Smooth muscle cell (in vitro differentiated cells): Measurements from ENCODE around the gene NLK. TPM values are rescaled to one million over a fixed set of nuclear protein-coding genes. Genes with fewer than 3 reads are reported as not detected.

ENCODE experiments used
- DNase-seq: peaks from one replicate; lab custom pipeline; 2025; ENCODE audit not compliant: unreplicated experiment; lab: John Stamatoyannopoulos, UW
- H2AFZ ChIP-seq: fragments of 200-600 bp; sonication (generic); 2 replicates; pipeline ENCODE4 v1.6.0; 2016; ENCODE audit warnings: antibody characterized with exemption, low read depth, mild to moderate bottlenecking
- H3F3A ChIP-seq: fragments of 200-600 bp; sonication (generic); 2 replicates; pipeline ENCODE4 v1.6.0; 2017; ENCODE audit warnings: antibody characterized with exemption, low read depth
- H3K27ac ChIP-seq: fragments of 200-600 bp; sonication (generic); 2 replicates; pipeline ENCODE4 v1.5.1; 2016; ENCODE audit warnings: low read depth, mild to moderate bottlenecking
- H3K27me3 ChIP-seq: fragments of 200-600 bp; sonication (generic); 2 replicates; pipeline ENCODE4 v1.6.1; 2016; ENCODE audit warnings: low read depth, mild to moderate bottlenecking
- H3K36me3 ChIP-seq: fragments of 200-600 bp; sonication (generic); 2 replicates; pipeline ENCODE4 v1.5.1; 2016; ENCODE audit warnings: low read depth
- H3K4me1 ChIP-seq: fragments of 200-600 bp; sonication (generic); 2 replicates; pipeline ENCODE4 v1.5.1; 2016; ENCODE audit warnings: low read depth
- H3K4me2 ChIP-seq: fragments of 200-600 bp; sonication (generic); 2 replicates; pipeline ENCODE4 v1.6.0; 2016; ENCODE audit warnings: mild to moderate bottlenecking
- H3K4me3 ChIP-seq: fragments of 200-600 bp; sonication (generic); 2 replicates; pipeline ENCODE4 v1.5.1; 2016; ENCODE audit warnings: mild to moderate bottlenecking
- H3K79me2 ChIP-seq: fragments of 200-600 bp; sonication (generic); 2 replicates; pipeline ENCODE4 v1.6.0; 2016; ENCODE audit warnings: low read depth, mild to moderate bottlenecking
- H3K9ac ChIP-seq: fragments of 200-600 bp; sonication (generic); 2 replicates; pipeline ENCODE4 v1.6.0; 2016; ENCODE audit warnings: low read depth
- H3K9me3 ChIP-seq: fragments of 200-600 bp; sonication (generic); replicated peaks from 2 replicates; pipeline ENCODE4 v1.5.1; 2016; ENCODE audit warnings: low read depth
- H4K20me1 ChIP-seq: fragments of 200-600 bp; sonication (generic); 2 replicates; pipeline ENCODE4 v1.6.0; 2016; ENCODE audit warnings: low read depth
- CTCF ChIP-seq: fragments of 200-600 bp; sonication (generic); IDR thresholded peaks from 2 replicates; pipeline ENCODE4 v1.5.1; 2017; ENCODE audit warnings: borderline replicate concordance, mild to moderate bottlenecking, antibody characterized with exemption; ENCODE audit not compliant: insufficient read depth, poor library complexity, severe bottlenecking
- WGBS: methylation state at CpG from one replicate; pipeline ENCODE4 v1.1.7; 2016; ENCODE audit warnings: low lambda C conversion rate; 5-methylcytosine and 5-hydroxymethylcytosine counted together
- polyA plus RNA-seq: library from polyadenylated mRNA; unstranded; fragments of >200 nt; fragmentation: Nextera tagmentation; extraction: Ambion mirVana; gene quantifications from 2 replicates; pipeline ENCODE4 v1.2.1, GENCODE V29; 2016
- total RNA-seq: library from RNA; depleted of rRNA; stranded (reverse); fragments of >200 nt; gene quantifications from 2 replicates; pipeline ENCODE4 v1.2.3, GENCODE V29; 2014

The NLK gene
- total and polyA plus RNA-seq, 2 experiments from 2014 or later, result 1.8 to 18.0 TPM

- H3K27ac ChIP-seq, result no peak overlapping the region
- 100% methylated on average over 2 of the region's 2 CpGs for WGBS
Measured at GRCh38 chr17:28199728-28200127, 157.3 kb downstream of the NLK start.

DNA sequence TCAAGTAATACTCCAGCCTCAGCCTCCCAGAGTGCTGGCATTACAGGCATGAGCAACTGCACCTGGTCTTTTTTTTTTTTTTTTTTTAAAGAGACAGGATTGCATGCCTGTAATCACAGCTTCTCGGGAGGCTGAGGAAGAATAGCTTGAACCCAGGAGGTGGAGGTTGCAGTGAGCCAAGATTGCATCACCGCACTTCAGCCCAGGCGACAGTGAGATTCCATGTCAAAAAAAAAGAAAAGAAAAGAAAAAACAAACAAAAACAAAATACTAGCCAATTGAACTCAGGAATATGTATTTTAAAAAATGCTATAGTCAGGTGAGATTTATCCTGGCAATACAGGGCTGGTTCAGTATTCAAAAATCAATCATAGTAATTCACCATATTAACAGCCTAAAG, 158.8 kb downstream of the NLK start:
- H4K20me1 ChIP-seq, result no peaks in the 10 kb centered on the region
- DNase-seq, result no peak
- H3K79me2 ChIP-seq, result no peaks in the 10 kb centered on the region
- 86% methylated on average over 3 of the region's 3 CpGs for WGBS
- H3K4me2 ChIP-seq, result no peak overlapping the region
- H2AFZ ChIP-seq, result no peak overlapping the region
- H3K9me3 ChIP-seq, result no peaks in the 10 kb centered on the region
- peaks cover 3% of the 10 kb centered on the region for H3K36me3 ChIP-seq
- H3K27me3 ChIP-seq, result no peaks in the 10 kb centered on the region
- no peak for TF ChIP-seq CTCF
- H3K27ac ChIP-seq, result no peak overlapping the region
- no peak overlapping the region for H3K4me3 ChIP-seq
- no peaks in the 10 kb centered on the region for H3K4me1 ChIP-seq
- H3K9ac ChIP-seq, result no peak overlapping the region
- H3F3A ChIP-seq, result no peaks in the 10 kb centered on the region

More at GRCh38 chr17:28199728-28200127, 157.3 kb downstream of the NLK start:
- Histone ChIP-seq H3K4me3 (no peak overlapping the region), H3K79me2 (no peaks in the 10 kb centered on the region), H3K4me1 (no peaks in the 10 kb centered on the region), H3K9me3 (no peaks in the 10 kb centered on the region), H3F3A (no peaks in the 10 kb centered on the region), H2AFZ (no peak overlapping the region), H3K27me3 (no peaks in the 10 kb centered on the region), H3K36me3 (peaks cover 3% of the 10 kb centered on the region), H4K20me1 (no peaks in the 10 kb centered on the region), H3K9ac (no peak overlapping the region), H3K4me2 (no peak overlapping the region)
- TF ChIP-seq CTCF, result no peak
- DNase-seq, result no peak

DNA sequence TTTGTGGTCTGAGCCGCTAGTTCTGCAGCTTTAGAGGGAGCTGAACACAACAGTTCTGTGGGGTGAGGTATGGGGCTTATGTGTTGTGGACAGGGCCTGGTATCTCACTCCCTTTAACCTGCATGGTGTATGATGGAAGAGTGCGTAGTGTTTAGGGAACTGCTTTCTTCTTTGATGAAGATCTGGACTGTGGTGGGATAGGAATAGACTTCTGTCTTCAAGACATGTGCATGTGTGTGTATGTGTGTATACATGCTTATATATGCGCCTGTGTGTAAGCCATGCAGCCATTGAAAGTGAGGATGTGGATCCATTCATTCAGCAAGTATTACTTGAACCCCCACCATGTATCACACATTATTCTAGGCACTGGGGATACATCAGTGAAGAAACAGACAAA, 161.8 kb downstream of the NLK start:
- H3F3A ChIP-seq, result no peaks in the 10 kb centered on the region
- no peak overlapping the region for H3K4me3 ChIP-seq
- WGBS, result 92% methylated on average over 3 of the region's 3 CpGs
- no peak for DNase-seq
- no peaks in the 10 kb centered on the region for H4K20me1 ChIP-seq
- H3K27ac ChIP-seq, result no peak overlapping the region
- H3K9ac ChIP-seq, result no peak overlapping the region
- no peak for TF ChIP-seq CTCF
- no peaks in the 10 kb centered on the region for H3K27me3 ChIP-seq
- no peaks in the 10 kb centered on the region for H3K36me3 ChIP-seq
- H3K4me1 ChIP-seq, result no peaks in the 10 kb centered on the region
- no peaks in the 10 kb centered on the region for H3K79me2 ChIP-seq
- H3K4me2 ChIP-seq, result no peak overlapping the region
- no peaks in the 10 kb centered on the region for H3K9me3 ChIP-seq
- no peak overlapping the region for H2AFZ ChIP-seq

DNA sequence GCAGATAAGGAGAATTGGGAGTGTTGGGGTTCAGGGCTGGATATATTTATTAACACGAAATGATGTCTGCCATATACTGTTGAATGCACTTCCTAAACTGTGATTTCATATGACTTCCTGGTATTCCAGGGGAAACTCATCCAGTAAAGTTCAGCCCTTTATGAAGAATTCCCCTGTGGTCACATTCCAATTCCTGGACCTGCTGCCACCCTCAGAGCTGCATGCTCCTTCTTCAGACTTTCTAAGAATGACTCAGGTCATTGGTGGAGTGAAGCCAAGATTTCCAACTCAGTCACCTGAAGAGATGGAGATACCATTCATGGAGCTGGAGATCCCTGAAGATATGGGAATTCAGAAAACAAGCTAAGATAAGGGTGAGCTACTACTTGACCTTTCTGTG, 162.3 kb downstream of the NLK start:
- DNase-seq, result no peak
- H3K27ac ChIP-seq, result no peak overlapping the region
- H3K4me2 ChIP-seq, result no peak overlapping the region
- H3K36me3 ChIP-seq, result no peaks in the 10 kb centered on the region
- no peak for TF ChIP-seq CTCF
- 92% methylated on average over 1 of the region's 1 CpG for WGBS
- no peaks in the 10 kb centered on the region for H3K27me3 ChIP-seq
- no peaks in the 10 kb centered on the region for H3F3A ChIP-seq
- no peaks in the 10 kb centered on the region for H4K20me1 ChIP-seq
- no peaks in the 10 kb centered on the region for H3K9me3 ChIP-seq
- H3K4me3 ChIP-seq, result no peak overlapping the region
- H2AFZ ChIP-seq, result no peak overlapping the region
- H3K4me1 ChIP-seq, result no peaks in the 10 kb centered on the region
- H3K79me2 ChIP-seq, result no peaks in the 10 kb centered on the region
- H3K9ac ChIP-seq, result no peak overlapping the region
